Activated CD8-positive, alpha-beta T cell treated with anti-CD3 and anti-CD28 coated beads, Interleukin-2, amount 10 ng/mL, durations not matched to agents 7 days and 5 days (primary cell): ENCODE data around the gene WBP4. TPM values are rescaled to one million over a fixed set of nuclear protein-coding genes. Genes with fewer than 3 reads are reported as not detected.

Experiments used
- ATAC-seq: fragments of 150-1000 bp; cut with Tn5 transposase; one replicate; pipeline ENCODE4 v1.10.0; 2021; ENCODE audit warnings: moderate library complexity
- CTCF ChIA-PET: fragments of 350-600 bp; sonication (Branson Sonifier 250); formaldehyde crosslinking; loops from one replicate; lab custom pipeline; 2021; ENCODE audit warnings: antibody characterized with exemption; lab: Charles Lee
- POLR2A ChIA-PET: fragments of 350-600 bp; sonication (Branson Sonifier 250); formaldehyde crosslinking; loops from one replicate; lab custom pipeline; 2021; ENCODE audit warnings: antibody characterized with exemption; lab: Charles Lee
- DNase-seq: peaks from one replicate; pipeline ENCODE4 v3.0.0-alpha.2; 2020
- H3K27ac Mint-ChIP-seq: one replicate; pipeline ENCODE4 v1.8.0; 2021; ENCODE audit warnings: mild to moderate bottlenecking, mixed read lengths
- H3K27me3 Mint-ChIP-seq: one replicate; pipeline ENCODE4 v1.8.0; 2021; ENCODE audit warnings: low read depth, mixed read lengths
- H3K36me3 Mint-ChIP-seq: one replicate; pipeline ENCODE4 v1.8.0; 2021; ENCODE audit warnings: low read depth, mixed read lengths
- H3K4me1 Mint-ChIP-seq: one replicate; pipeline ENCODE4 v1.8.0; 2021; ENCODE audit warnings: low read depth, mixed read lengths
- H3K4me3 Mint-ChIP-seq: one replicate; pipeline ENCODE4 v1.8.0; 2021; ENCODE audit warnings: mild to moderate bottlenecking, mixed read lengths
- H3K9me3 Mint-ChIP-seq: one replicate; pipeline ENCODE4 v1.8.0; 2022; ENCODE audit warnings: mixed read lengths; ENCODE audit not compliant: insufficient read depth
- total RNA-seq, 2 experiments: library from RNA; stranded (reverse); gene quantifications; one replicate each; pipeline ENCODE4 v1.2.3, GENCODE V29; 2021

The WBP4 gene, protein sequence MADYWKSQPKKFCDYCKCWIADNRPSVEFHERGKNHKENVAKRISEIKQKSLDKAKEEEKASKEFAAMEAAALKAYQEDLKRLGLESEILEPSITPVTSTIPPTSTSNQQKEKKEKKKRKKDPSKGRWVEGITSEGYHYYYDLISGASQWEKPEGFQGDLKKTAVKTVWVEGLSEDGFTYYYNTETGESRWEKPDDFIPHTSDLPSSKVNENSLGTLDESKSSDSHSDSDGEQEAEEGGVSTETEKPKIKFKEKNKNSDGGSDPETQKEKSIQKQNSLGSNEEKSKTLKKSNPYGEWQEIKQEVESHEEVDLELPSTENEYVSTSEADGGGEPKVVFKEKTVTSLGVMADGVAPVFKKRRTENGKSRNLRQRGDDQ
- 10 to 100 TPM in 1 of 2 experiments, 1 to 10 TPM in 1; 9.7 to 10.4 TPM for total RNA-seq

DNA sequence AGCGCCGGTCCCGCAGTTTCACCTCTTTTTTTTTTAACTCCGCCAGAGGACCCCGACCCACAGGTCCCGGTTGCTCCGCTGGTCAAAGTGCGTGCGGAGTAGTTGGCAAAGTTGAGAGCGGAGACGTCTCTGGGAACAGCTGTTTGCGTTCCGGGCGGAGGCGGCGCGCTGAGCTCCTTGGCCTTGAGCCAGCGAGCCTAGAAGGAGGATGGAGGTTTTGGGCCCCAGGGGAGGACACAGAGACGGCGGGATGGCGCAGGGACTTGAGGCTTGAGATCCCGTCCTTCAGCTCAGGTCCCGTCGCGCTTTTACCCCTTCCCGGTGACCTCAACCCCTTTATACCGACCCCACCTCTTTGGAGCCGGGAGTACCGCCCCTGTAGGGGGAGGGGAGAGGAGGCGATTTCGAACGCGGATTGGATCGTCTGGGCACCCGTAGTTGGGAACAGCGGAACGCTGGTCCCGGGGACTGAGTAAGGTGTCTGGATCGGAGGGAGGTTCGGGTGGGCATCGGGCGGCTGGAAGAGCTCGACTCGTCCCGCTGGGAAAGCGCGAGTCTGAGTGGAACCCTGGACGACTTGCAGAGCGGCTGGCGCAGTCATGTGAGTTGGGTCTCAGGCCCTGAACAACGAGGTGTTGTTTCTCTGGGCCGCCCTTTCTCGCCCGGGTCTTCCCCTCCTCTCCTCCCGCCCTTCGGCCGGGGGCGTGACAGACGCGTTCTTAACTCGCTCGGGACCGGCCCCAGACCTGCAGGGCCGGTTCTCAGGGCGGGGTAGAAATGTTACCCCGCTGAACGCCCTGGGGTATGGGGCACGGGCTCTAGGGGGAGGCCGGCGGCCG lies at the start of gene WBP4:
Gene WBP4, plus strand, starts transcription at position 435 of the 839 bp plus-strand sequence. Its CDS starts 165 bp downstream, at position 600.
- DNase-seq (peak; percentile 92), ATAC-seq (peak; percentile 74)
- Mint-ChIP-seq H3K27ac (peak within 1 kb of the TSS; percentile 99), H3K27me3 (no peaks in the 10 kb centered on the region), H3K4me3 (peak within 1 kb of the TSS; percentile 99), H3K9me3 (no peaks in the 10 kb centered on the region), H3K36me3 (peaks cover 33% of the 10 kb centered on the region), H3K4me1 (peaks cover 47% of the 10 kb centered on the region)
- ChIA-PET CTCF (interaction anchor here (0.7 to 2.2 kb wide), 15 partner anchors 23 to 284 kb away, joined by 3 to 7 read pairs (median 4); partner anchors contain the start of gene ELF1), POLR2A (interaction anchor here (0.5 to 2.4 kb wide), 18 partner anchors 37 to 251 kb away, joined by 3 to 19 read pairs (median 4); partner anchors contain the start of genes ELF1 and KBTBD7)

DNA sequence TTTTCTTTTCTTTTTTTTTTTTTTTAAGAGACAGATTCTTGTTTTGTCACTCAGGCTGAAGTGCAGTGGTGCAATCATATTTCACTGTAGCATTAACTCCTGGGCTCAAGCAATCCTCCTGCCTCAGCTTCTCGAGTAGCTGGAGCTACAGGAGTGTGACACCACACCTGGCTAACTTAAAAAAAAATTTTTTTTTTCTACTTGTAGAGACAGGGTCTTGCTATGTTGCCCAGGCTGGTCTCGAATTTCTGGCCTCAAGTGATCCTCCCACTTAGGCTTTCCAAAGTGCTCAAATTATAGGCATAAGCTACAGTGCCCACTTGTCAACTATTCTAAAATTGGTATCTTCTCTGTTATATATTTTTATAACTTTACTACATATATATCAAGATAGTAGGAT lies 48.8 kb upstream of the WBP4 start:
- Mint-ChIP-seq H3K4me1 (peaks cover 66% of the 10 kb centered on the region), H3K27ac (no peak overlapping the region)

DNA sequence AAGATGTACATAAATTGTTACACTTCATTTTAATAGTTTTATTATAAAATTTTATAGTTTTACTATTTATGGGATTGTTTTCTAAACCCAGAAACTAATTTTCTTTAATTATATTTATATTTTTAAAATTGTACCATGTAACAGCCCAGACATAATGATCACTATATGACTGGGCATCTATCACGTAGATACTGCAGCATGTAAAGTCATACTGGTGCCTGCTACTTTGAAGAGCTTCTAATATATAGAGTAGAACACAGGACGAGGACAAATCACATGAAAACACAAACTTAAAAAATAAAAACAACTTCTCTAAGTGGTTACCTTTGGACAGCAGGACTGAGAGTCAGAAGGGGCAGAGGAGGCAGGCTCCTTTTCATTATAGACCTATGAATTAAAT lies 47.5 kb upstream of the WBP4 start:
- ATAC-seq (no peak), DNase-seq (no peak)
- ChIA-PET CTCF (interaction anchor here (0.8 to 2.8 kb wide), 9 partner anchors 8 to 224 kb away, joined by 3 to 31 read pairs (median 10); partner anchors contain the start of gene SLC25A15), POLR2A (interaction anchor here (1.2 to 5.8 kb wide), 6 partner anchors 9 to 47 kb away, joined by 3 to 38 read pairs (median 16); partner anchors contain the start of gene WBP4)
- no peaks in the 10 kb centered on the region for H3K27me3 Mint-ChIP-seq
- H3K9me3 Mint-ChIP-seq, result no peaks in the 10 kb centered on the region
- peaks cover 53% of the 10 kb centered on the region for H3K4me1 Mint-ChIP-seq
- peaks cover 49% of the 10 kb centered on the region for H3K36me3 Mint-ChIP-seq
- peak overlapping the region; percentile 78 for H3K27ac Mint-ChIP-seq
- H3K4me3 Mint-ChIP-seq, result peak overlapping the region; percentile 89

More for the DNA sequence above, 48.8 kb upstream of the WBP4 start:
- Mint-ChIP-seq H3K4me3 (no peak overlapping the region), H3K9me3 (no peaks in the 10 kb centered on the region), H3K27me3 (no peaks in the 10 kb centered on the region), H3K36me3 (peaks cover 52% of the 10 kb centered on the region)
- ATAC-seq (no peak), DNase-seq (no peak)
- POLR2A ChIA-PET, result interaction anchor here (0.8 to 1.4 kb wide), 4 partner anchors 8 to 33 kb away, joined by 3 to 4 read pairs (median 3); no protein-coding TSS in a partner anchor
- CTCF ChIA-PET, result interaction anchor here (1.0 to 3.0 kb wide), 4 partner anchors 9 to 45 kb away, joined by 3 to 31 read pairs (median 10); no protein-coding TSS in a partner anchor

DNA sequence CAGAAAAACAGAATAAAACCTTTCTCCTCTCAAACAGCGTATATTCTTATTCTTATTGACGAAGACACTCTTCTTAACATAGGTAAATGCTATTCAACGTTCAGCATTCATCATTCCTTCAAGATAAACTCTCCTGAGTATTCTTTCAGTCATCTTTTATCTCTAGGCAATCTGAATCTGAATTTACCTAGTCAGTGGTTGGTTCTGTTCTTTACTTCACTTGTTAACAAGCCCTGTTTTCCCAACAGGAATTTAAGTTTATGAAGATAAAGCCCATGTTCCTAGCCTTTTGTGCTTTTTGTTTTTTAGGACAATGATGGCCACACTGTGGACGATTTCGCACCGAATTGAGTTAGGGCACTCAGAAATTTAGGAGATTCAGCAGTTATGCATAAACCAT lies 45.4 kb upstream of the WBP4 start:
- H3K9me3 Mint-ChIP-seq, result no peaks in the 10 kb centered on the region
- ATAC-seq (no peak), DNase-seq (no peak)
- H3K4me1 Mint-ChIP-seq, result peaks cover 56% of the 10 kb centered on the region
- no peaks in the 10 kb centered on the region for H3K27me3 Mint-ChIP-seq
- H3K36me3 Mint-ChIP-seq, result peaks cover 42% of the 10 kb centered on the region
- H3K4me3 Mint-ChIP-seq, result peak overlapping the region; percentile 89
- H3K27ac Mint-ChIP-seq, result peak overlapping the region; percentile 88
- POLR2A ChIA-PET, result interaction anchor here (1.0 to 6.0 kb wide), 7 partner anchors 9 to 45 kb away, joined by 5 to 49 read pairs (median 21); partner anchors contain the start of gene WBP4
- CTCF ChIA-PET, result interaction anchor here (1.9 to 2.8 kb wide), 3 partner anchors 10 to 42 kb away, joined by 10 to 31 read pairs (median 16); no protein-coding TSS in a partner anchor

DNA sequence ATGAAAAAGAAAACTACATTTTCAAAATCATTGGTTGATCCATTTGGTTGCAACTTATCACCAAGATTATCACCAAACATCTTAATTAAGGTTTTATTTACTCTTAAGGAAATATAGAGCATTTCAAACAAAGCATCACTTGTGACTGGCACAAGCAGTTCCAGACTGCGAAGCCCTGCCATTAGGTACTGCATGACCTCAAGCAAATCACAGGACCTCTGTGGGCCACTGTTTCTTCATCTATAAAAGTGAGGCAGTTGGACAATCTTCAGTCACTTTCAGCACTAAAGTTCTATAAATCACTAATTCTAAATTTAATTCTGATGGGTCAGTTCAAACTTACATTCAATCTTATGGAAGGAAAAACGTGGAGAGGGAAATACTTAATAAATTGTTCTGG lies 44.1 kb upstream of the WBP4 start:
- DNase-seq (peak; percentile 66), ATAC-seq (peak; percentile 42)
- CTCF ChIA-PET, result interaction anchor here (0.9 to 4.7 kb wide), 5 partner anchors 8 to 43 kb away, joined by 3 to 37 read pairs (median 11); no protein-coding TSS in a partner anchor
- Mint-ChIP-seq H3K4me1 (peaks cover 53% of the 10 kb centered on the region), H3K27ac (peak overlapping the region; percentile 96), H3K9me3 (no peaks in the 10 kb centered on the region), H3K27me3 (no peaks in the 10 kb centered on the region), H3K36me3 (peaks cover 31% of the 10 kb centered on the region), H3K4me3 (peak overlapping the region; percentile 89)
- POLR2A ChIA-PET, result interaction anchor here (0.9 to 6.0 kb wide), 8 partner anchors 10 to 44 kb away, joined by 3 to 49 read pairs (median 16); partner anchors contain the start of gene WBP4

DNA sequence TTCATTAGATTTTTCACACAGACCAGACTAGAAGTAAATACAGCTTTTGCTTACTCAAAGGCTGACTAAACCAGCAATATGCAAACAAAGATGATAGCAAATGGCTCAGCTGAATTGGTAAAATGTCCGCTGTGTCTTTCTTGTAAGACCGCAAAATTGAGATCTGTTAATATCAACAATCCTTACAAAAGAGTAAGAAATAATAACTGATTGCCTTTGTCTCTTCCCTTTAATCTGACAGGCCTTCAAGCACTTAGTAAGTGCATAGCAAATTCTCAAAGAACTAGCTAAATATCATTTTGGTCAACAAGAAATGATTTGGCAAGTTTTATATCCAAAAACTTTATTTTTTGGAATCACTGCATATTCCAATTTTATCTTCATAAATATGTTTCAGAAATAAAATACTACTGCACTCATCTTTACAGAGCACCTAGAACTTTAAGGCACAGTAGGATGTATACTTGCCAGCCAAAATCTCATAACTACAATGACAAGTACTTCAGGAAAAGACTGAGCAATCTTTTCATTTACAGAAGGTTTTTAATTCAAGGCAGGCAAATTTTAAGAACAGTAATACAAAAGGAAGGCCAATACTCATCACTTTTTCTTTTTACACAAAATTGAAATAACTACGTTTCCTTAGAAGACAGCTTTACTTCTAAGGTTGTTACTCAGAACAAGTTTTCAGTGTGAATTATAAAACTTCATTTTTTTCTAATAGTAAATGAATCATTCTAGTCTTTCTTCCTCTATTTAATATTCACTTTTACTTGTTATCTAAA lies 43.3 kb upstream of the WBP4 start:
- Mint-ChIP-seq H3K4me3 (peak overlapping the region; percentile 89), H3K4me1 (peaks cover 48% of the 10 kb centered on the region), H3K27ac (peak overlapping the region; percentile 96), H3K36me3 (peaks cover 30% of the 10 kb centered on the region), H3K9me3 (no peaks in the 10 kb centered on the region), H3K27me3 (no peaks in the 10 kb centered on the region)
- no peak for ATAC-seq
- no peak for DNase-seq
- CTCF ChIA-PET, result interaction anchor here (0.9 to 4.7 kb wide), 8 partner anchors 9 to 44 kb away, joined by 3 to 48 read pairs (median 8); no protein-coding TSS in a partner anchor
- POLR2A ChIA-PET, result interaction anchor here (0.7 to 6.0 kb wide), 10 partner anchors 11 to 44 kb away, joined by 3 to 49 read pairs (median 9); partner anchors contain the start of gene WBP4

DNA sequence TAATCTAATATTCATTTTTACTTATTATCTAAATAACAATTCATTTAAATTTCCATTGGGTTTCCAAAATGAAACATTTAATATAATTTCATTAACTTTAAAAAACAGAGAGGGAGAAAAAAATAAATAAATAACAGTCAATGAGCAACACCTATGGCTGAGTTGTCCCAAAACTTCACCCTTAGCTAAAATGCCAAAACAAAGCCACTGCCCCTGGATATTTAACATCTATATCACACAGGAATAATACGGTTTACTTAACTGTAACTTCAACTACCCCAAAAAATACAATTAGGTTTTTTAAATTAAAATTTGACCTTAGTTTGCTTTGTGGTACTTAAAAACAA lies 42.7 kb upstream of the WBP4 start:
- ChIA-PET CTCF (interaction anchor here (0.7 to 4.7 kb wide), 13 partner anchors 10 to 78 kb away, joined by 3 to 48 read pairs (median 4); no protein-coding TSS in a partner anchor), POLR2A (interaction anchor here (0.7 to 6.0 kb wide), 12 partner anchors 12 to 97 kb away, joined by 3 to 49 read pairs (median 9); no protein-coding TSS in a partner anchor)
- peaks cover 44% of the 10 kb centered on the region for H3K4me1 Mint-ChIP-seq
- H3K9me3 Mint-ChIP-seq, result no peaks in the 10 kb centered on the region
- no peaks in the 10 kb centered on the region for H3K27me3 Mint-ChIP-seq
- no peak for ATAC-seq
- no peak for DNase-seq
- peak overlapping the region; percentile 89 for H3K4me3 Mint-ChIP-seq
- peaks cover 26% of the 10 kb centered on the region for H3K36me3 Mint-ChIP-seq
- H3K27ac Mint-ChIP-seq, result peak overlapping the region; percentile 99

DNA sequence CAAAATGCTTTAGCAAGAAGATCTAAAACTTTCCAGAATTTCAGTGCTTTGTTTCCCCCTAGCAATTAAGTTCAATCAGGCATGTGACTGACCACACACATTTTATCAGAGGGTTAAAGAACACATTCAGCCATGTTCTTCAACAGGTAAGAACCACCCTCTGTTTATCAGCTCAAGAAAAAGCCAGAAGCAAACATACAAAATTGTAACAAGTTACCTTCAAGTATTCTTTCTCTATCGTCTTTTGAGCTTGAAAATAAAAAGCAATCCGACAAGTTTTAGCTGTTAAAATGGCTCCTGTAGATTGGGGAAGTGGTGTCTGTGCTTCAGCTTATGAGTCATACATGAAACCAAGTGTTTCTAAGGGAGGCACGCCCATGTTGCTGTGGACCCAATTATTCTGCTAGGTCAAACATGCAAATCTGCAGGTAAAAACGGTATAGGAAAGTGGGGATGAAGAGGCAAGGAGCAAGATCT lies 42.3 kb upstream of the WBP4 start, which contains the start of gene ELF1:
Gene ELF1, minus strand, starts transcription at position 306 of the 477 bp plus-strand sequence. CDS start 37,262 bp downstream, outside the sequence.
- Mint-ChIP-seq H3K36me3 (peaks cover 23% of the 10 kb centered on the region), H3K4me1 (peaks cover 42% of the 10 kb centered on the region), H3K9me3 (no peaks in the 10 kb centered on the region), H3K27me3 (no peaks in the 10 kb centered on the region), H3K27ac (peak within 1 kb of the TSS; percentile 99), H3K4me3 (peak within 1 kb of the TSS; percentile 89)
- ATAC-seq (peak; percentile 91), DNase-seq (peak; percentile 78)
- POLR2A ChIA-PET, result interaction anchor here (0.7 to 6.0 kb wide), 16 partner anchors 9 to 98 kb away, joined by 3 to 49 read pairs (median 6); no protein-coding TSS in a partner anchor
- CTCF ChIA-PET, result interaction anchor here (0.7 to 4.7 kb wide), 18 partner anchors 8 to 241 kb away, joined by 3 to 48 read pairs (median 4); no protein-coding TSS in a partner anchor

DNA sequence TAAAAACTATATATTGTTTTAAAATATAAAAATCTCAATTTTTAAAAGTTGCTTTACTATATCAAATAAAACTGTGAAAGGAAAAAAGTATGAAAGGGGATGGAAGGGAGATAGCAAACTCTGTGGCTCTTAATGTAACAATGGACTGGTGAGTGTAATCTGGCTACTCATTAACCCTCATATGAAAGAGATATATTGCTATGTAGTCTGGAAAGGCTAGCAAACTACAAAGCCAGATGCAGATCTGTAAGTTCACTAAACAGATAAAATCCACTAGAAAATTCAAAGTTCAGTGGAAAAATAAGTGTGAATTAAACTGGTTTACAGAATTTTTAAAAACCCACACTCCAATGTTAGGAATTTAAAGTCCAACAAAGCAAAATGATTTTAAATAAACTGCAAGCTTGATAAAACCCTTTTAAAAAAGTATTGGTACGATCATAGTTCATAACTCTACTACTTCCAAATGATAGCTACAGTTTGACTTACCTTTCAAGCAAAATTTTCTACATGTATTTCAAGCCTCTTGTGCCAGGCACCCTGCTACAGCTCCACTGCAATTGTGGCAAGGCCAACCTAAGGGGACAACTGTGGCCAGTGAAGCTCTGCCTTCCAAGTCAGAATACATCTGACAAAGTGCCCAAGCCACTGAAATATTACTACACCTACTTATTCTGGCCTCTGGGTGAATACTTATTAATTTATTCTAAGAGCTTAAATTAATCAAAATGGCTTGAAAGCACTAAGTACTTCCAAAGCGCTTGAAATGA lies 41.5 kb upstream of the WBP4 start:
- peaks cover 40% of the 10 kb centered on the region for H3K4me1 Mint-ChIP-seq
- H3K9me3 Mint-ChIP-seq, result no peaks in the 10 kb centered on the region
- ATAC-seq, result no peak
- H3K27ac Mint-ChIP-seq, result no peak overlapping the region
- DNase-seq, result no peak
- H3K36me3 Mint-ChIP-seq, result peaks cover 18% of the 10 kb centered on the region
- H3K4me3 Mint-ChIP-seq, result no peak overlapping the region
- no peaks in the 10 kb centered on the region for H3K27me3 Mint-ChIP-seq
- POLR2A ChIA-PET, result interaction anchor here (0.6 to 6.0 kb wide), 16 partner anchors 9 to 98 kb away, joined by 3 to 49 read pairs (median 4); partner anchors contain the start of gene WBP4
- CTCF ChIA-PET, result interaction anchor here (0.7 to 4.7 kb wide), 24 partner anchors 9 to 242 kb away, joined by 3 to 48 read pairs (median 4); partner anchors contain the start of gene WBP4
